AG09319 (cell line): ENCODE measurements around the gene HIBADH.

Experiments
- DNase-seq: peaks from one replicate; pipeline ENCODE4 v3.0.0-alpha.2; 2010; ENCODE audit warnings: low read depth; ENCODE audit errors: extremely low read depth
- TF ChIP-seq, protein P1 (sequence below): IDR thresholded peaks from 2 replicates; pipeline ENCODE4 v1.5.1; 2011; ENCODE audit warnings: low read depth, mild to moderate bottlenecking, inconsistent platforms, low read length, moderate library complexity

The HIBADH gene

DNA sequence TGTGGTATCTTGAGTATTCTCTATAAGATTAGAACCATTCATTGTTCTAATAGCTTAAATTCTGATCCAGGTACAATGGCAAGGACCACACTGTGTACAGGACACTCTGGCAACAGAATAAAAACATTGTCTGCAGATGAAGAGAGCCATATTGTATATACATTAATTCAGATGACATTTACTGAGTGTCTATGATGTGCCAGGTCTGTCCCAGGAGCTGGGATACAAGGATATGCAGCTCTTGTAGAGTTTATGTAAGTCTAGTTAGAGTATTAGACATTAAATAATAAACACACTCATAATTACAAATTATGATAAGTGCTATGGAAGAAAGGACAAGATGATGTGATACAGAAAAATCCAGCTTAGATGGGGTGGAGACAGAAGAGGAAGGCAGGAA, 184.1 kb downstream of the HIBADH start:
- TF ChIP-seq, protein P1, sequence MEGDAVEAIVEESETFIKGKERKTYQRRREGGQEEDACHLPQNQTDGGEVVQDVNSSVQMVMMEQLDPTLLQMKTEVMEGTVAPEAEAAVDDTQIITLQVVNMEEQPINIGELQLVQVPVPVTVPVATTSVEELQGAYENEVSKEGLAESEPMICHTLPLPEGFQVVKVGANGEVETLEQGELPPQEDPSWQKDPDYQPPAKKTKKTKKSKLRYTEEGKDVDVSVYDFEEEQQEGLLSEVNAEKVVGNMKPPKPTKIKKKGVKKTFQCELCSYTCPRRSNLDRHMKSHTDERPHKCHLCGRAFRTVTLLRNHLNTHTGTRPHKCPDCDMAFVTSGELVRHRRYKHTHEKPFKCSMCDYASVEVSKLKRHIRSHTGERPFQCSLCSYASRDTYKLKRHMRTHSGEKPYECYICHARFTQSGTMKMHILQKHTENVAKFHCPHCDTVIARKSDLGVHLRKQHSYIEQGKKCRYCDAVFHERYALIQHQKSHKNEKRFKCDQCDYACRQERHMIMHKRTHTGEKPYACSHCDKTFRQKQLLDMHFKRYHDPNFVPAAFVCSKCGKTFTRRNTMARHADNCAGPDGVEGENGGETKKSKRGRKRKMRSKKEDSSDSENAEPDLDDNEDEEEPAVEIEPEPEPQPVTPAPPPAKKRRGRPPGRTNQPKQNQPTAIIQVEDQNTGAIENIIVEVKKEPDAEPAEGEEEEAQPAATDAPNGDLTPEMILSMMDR = no peak
- DNase-seq = no peak

DNA sequence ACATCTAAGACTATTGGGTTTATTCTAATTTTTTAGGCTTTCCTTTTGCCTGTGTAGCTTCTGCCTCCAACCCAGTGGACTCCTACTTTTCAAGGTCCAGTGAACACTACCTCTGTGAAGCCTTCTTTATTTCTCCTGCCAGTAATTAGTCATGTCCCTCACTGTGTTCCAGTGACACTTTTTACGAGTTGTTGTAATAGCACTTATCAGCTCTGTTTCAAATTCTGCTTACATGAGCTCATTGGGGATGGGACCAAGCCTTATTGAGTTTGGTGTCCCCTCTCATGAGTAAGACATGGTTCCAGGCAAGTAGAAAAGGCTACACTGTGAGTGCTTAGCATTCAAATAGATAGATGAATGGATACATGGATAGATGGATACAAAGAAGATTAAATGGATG, 184.6 kb downstream of the HIBADH start:
- TF ChIP-seq, protein P1 = no peak
- no peak for DNase-seq

DNA sequence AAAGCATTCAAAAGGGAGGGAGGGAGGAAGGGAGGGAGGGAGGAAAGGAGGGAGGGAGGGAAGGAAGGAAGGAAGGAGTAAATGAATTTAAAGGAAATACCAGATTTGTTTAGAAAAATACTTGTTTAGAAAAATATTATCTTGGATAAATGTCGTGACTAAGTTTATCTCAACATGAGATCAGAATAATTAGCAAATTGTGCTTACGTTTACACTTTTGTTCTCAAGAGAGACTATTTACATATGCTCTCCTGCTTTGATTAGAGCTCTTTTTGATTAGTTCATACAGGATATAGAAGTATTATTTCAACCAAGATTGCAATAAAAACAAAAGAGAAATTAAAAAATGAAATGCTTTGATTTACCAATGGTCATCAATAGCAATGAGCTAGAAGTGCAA, 186.2 kb downstream of the HIBADH start:
- DNase-seq = no peak
- TF ChIP-seq, protein P1 = no peak
